Stimulated activated CD8-positive, alpha-beta memory T cell treated with anti-CD3 and anti-CD28 coated beads, Interleukin-15, amount 100 ng/mL, for 1 hour (primary cell): ENCODE results near the gene PGGHG.
A peak's percentile ranks its signal among the peaks of the same experiment; 100 is the strongest.
"Not testable (repeated sequence)": the region's sequence is repeated elsewhere in the genome, so short reads cannot be mapped to it uniquely, and the experiment has no call there.

Experiments used
- DNase-seq: peaks from one replicate; pipeline ENCODE4 v3.0.0-alpha.2; 2020; ENCODE audit warnings: low read depth

Gene PGGHG

DNA sequence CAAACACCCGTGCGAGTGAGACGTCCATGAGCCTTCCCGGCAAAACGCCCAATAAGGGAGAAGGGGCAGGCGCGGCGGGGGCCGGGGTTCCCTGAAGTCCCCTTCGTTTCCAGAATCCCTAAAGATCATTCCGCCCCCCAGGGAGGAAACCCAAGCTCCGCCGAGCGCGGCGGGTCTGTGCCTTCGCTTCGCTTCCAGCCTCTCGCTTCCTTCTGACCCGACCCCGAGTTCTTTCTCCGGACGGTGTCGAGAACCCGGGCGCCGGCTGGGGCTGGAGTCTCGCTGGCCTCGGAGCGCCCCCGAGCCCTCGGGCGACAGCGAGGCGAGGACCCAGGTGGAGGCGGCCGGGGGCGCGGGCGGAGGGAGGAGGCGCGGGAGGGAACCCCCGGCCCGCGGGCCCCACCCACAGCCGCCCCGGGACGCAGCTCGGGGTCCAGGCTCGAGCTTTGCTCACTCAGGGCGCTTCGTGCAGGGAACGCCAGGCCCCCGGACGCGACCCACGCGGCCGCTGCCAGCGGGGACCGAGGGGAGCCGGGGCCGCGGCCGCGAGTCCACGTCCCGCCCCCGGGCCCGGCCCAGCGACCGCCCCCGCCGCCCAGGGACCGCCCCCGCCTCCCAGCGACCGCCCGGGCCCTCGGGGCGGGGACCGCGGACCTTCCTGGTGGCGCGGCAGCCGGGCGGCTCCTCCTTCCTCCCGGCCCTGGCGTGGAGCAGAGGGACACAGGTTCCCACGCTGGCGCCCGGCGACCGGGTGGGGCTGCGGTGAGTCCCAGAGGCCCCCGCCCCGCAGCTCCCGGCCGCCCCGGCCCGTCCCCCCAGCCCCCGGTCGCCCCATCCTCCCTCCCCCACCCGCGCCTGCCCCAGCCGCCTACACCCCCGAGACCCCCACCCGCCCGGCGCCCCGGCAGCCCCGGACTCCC, at the start of gene PGGHG:
TSS of gene PGGHG (plus strand) at position 649 of the 920 bp plus-strand sequence. CDS start 691 bp downstream, outside the sequence.
- DNase-seq: no peak

DNA sequence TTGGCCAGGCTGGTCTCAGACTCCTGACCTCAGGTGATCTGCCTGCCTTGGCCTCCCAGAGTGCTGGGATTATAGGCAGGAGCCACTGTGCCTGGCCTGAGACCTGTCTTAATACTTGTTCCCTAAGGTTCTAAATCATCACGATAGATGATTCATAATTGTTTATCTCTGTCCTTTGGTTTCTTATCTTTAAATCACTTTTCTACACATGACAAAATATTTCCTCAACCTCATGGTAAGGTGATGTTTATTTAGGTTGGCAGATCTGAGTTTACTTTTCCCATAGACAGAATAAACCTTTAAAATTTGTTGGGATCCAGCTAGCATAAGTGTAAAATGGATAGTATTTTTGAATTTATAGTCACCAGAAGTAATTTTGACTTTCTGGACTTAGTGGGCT, 48.6 kb upstream of the PGGHG start:
- no peak for DNase-seq

DNA sequence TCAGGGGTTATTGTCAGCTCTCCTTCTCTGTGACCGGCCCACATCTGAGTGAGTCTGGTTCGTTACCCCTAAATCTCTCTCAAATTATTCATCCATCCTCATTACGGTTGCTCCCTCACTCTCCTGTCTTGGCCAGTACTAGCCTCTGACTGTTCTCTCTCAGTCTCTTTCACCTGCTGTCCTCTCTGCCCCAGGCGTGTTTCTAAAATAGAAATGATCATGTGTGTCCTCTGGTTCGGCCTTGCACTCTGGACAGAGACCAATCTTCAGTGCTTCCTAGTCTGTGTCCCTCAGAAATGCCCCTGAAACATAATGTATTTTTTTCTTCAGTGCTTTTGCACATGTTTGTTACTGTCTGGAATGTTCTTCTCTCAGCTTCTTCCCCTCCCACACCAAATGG, 47.3 kb upstream of the PGGHG start:
- DNase-seq: no peak

DNA sequence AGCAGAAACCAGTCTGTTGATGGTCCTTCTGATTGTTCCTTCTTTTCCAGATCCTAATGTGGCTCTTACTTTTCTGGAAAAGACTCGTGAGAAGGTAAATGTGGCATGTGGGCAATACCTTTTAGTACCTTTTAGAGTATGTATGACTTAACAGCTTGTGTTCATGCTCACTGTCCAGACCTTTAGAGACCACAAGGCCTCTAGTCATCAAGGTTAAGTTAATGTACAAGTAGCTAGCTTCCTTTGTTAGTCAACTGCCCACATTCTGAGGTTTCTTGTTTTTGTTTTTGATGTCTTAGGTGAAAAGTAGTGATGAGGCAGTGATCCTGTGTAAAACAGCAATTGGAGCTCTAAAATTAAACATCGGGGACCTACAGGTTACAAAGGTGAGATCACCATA, 44.5 kb upstream of the PGGHG start:
- no peak for DNase-seq

DNA sequence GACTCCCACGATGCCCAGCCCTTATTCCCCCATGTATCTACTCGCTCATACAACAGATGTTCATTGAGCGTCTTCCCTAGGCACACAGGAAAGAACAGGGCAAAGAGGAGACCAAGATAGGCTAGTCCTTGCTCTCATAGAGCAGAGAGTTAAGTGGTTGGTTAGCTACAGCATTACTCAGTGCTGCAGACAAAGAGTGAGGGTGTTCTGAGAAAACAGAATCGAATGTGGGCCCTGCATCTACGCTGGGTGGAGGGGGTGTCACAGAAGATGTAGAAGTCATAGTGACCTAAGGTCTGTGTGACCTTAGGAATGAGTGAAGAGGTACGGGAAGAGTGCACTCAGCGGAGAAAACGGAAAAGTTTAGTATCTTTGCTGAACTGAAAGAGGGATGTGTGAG, 39.9 kb upstream of the PGGHG start:
- DNase-seq: no peak

DNA sequence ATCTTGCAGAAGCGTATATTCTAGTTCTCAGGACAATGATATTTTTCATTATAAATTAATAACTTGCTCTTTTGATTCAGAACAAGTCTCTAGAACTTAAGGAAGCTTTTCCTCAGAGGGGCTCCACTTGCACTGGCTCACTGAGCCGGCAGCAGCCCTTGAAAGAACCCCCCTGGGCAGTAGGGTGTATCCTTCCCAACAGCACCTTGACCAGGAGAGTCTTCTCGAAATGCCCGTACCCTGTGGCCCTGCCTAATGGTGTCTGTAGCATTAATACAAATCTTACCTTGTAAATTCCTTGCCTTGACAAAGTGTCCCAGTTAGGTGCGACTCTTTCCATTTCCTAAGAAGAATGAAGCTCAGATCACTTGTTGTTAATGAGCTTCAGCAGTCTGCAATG, 38.7 kb upstream of the PGGHG start:
- DNase-seq: no peak

DNA sequence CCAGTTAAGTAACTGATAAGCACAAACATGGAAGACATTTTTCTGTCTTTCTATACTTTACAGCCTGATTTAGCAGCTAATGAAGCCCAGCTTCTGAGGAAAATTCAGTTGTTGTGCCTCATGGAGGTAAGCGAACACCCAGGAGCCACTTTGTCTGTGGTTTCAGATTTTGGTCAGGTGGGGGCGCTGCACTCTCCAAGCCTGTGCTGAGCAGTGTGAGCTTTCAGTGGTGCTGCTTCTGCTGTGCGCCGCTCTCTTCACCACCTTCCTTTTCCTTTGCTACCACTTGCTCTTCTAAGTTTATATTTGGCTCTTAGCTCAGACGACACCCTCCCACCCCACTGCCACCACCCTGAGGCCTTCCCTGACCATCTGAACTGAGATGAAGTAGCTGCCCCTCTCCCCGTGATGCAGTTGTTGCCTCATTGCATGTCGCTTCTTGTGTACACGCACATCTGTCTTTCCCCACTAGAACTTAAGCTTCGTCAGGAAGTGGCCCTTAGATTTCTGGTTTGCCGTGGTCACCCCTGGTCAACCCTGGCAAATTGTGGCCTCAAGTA, 38.1 kb upstream of the PGGHG start:
- DNase-seq: peak; percentile 70

DNA sequence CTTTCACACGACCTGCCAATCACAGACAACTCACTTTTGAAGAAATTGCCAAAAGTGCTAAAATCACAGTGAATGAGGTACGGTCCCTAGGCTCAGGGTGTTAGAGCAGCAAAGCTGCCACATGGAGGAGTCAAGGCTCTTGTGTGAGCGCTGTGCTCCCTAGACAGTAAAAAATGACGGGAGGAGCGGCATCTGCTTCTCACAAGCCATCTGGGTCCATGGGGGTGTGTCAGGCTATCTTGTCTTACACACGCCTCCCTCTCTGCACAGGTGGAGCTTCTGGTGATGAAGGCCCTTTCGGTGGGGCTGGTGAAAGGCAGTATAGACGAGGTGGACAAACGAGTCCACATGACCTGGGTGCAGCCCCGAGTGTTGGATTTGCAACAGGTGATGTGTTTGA, 37.4 kb upstream of the PGGHG start:
- DNase-seq: no peak

DNA sequence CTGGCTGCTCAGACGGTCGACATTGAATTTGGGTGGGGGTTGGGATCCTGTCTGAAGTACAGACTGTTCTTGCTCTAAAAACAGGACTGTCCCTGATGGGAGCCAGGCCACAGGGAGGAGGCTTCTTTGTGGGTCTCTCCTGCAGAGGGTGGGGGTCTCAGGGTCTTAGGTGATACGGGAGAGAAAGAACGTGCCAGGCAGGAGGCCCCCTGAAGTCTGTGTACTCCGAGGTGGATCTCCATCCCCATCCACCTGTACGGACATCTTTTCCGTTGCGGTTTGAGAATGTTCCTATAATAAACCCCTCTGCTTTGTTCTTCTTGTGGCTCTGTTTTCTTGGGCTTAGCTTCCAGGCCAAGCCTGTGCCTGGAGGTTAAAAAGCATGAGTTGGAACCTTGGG, 36.3 kb upstream of the PGGHG start:
- no peak for DNase-seq

DNA sequence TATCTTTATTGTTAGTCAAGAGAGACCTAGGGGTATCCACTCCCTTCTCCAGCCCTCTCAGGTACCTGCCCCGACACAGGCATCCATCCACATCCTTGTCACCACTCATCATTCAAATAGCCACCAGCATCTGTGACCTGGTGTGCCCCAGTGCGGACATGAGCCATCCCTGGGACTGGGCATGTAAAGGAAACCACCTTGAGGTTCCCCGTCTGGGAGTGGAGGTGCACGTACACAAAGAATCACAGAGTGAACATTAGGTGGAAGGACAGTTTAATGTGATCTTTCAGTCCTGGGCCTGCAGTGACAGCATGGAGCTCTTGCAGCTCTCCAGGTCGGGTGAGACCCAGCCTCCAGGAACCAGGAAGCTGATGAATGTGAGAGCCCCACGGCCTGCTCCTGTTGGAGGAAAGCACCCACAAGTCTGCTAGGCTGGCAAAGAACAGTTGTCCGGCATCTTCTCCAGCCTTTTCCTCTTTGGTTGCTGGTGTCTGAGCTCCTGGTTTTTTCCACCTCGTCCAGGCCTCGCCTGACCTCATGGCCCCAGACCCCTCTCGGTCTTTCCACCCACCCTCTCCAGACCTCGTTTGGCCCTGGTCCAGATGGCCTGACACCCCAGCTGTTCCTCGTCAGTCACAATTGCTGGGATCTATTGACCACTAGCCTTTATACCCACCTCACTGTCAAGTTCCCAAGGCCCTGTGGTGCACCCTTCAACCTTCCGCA, 35.6 kb upstream of the PGGHG start:
- no peak for DNase-seq

DNA sequence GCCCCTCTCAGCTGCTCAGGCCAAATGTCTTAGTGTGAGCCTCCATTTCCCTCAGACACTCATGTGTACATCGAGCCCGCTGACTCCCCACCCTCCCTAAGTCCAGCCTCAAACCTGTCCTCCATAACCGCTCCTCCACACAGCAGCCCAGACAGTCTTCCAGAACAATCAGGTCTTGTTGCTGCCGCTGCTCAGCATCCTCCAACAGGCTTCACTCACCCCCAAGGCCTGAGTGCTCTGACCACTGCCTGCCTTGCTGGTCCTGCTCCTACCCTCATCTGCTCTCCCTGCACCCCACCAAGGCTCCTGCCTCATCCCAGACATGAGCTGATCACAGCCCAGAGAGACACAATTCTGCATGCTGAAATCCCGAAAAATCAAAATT, 35.0 kb upstream of the PGGHG start:
- no peak for DNase-seq

DNA sequence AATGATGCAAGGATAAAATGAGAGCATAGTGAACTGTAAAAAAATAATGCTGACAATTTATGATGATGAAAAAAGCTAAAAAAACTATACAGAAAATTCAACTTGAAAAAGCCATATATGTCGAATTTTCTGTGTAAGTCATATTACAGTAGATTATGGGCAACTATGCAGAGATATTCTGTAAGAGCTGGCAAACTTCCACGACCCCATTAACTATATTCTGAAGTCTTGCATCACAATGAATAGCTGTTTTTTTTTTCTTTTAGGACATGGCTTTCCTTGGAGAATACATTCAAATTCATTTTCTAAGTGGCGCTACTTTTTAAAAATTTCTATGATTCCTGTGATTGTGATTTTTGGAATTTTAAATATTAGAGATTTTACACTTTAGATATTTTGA, 33.8 kb upstream of the PGGHG start:
- DNase-seq: no peak

DNA sequence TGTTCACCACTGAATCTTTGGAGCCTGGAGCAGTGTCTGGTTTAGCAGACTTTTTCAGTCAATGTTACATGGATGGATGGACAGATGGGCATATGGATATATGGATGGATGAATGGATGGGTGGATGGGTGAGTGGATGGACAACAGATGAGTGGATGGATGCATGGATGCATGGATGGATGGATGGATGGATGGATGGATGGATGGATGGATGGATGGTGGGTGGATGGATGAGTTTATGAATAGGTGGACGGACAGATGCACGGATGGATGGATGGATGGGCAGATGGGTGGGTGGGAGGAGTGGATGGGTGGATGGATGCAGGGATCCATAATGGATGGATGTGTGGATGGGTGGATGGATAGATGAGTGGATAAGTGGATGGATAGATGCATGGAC, 33.1 kb upstream of the PGGHG start:
- no peak for DNase-seq

DNA sequence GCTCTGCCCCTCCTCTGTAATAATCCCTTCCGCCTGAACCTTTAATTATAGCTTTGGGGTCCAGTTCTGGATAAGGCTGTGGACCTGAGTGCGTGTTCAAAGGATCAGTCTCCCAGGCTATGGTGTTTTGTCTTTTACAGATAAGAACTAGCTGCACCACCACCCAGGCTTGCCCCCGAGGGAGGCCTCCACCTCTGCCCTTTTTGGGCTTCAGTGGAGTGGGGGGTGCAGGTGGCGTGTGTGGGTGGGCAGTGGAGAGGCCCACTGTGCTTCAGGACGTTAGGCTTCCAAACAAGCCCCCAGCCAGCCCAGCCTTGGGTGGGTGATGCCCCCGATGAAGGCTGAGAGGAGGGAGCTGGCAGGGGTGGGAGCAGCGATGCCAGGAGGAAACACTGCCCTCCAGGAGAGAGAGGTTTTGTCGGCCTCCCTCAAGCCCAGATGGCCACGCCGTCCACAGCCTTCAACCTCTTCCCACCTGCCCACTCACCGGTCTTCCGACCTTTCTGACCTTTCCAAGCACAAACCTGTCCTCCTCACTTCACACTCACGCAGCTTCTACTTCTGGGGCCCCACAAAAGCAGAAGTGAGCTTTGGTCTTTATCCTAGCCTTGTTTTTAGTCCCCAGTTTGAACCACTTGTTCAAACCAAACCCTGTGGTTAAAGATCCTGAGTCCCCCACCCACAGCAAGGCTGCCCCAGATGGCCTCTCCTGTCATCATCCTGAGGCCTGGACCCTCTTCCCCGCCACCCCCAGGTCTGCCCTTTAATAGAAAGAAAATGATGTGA, 31.8 kb upstream of the PGGHG start:
- DNase-seq: no peak

DNA sequence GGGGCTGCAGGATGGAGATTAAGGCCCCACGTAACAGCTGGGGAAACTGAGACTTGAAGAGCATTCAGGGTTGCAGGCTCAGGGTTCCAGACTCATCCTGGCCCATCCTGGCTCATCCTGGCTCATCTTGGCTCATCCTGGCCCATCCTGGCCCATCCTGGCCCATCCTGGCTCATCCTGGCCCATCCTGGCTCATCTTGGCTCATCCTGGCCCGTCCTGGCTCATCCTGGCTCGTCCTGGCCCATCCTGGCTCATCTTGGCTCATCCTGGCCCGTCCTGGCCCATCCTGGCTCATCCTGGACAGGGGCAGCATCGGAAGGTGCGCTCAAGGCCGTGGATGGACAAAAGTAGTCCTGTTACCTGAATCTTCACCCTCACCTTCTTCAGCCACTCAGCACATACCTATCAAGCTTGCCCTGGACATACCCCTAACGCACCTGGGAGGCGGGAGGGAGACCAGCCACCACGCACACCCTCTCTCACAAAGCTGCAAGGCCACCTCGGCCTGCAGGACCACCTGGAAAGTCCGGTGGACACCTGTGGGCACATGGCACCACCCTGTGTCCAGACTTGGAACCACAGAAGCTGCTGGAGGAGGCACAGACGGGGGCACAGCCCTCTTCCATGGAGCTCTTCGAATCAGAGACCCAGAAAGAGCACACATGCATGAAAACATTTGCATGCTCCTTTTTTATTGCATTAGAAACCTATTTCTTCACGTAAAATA, 31.0 kb upstream of the PGGHG start:
- no peak for DNase-seq

DNA sequence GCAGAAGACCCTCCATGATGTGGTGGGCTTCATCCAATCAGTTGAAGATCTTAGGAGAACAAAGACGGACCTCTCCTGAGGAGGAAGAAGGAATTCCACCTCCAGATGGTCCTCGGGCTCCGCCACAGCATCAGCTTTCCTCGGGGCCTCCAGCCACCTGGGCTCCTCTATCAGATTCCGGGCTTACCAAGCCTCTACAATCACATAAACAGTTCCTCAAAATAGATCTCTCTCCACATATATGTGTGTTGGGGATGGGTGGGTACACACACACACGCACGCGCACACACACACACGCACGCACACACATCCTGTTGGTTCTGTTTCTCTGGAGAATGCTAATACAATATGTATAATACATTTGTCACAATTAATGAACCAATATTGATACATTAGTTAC, 29.5 kb upstream of the PGGHG start:
- DNase-seq: no peak

DNA sequence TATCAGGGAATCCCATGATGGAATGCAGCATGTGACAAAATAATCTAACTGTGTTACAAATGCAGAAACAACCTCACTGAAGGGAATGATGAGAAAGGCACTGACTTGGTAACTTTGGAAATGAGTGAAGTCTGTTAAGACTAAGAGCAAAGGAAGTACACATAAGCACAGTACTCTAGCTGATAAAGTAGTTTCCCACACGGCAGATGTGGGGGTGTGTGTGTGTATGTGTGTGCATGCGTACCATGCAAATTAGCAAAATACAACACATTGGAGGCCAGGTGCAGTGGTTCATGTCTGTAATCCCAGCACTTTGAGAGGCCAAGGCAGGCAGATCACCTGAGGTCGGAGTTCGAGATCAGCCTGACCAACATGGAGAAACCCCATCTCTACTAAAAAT, 27.3 kb upstream of the PGGHG start:
- DNase-seq: no peak

DNA sequence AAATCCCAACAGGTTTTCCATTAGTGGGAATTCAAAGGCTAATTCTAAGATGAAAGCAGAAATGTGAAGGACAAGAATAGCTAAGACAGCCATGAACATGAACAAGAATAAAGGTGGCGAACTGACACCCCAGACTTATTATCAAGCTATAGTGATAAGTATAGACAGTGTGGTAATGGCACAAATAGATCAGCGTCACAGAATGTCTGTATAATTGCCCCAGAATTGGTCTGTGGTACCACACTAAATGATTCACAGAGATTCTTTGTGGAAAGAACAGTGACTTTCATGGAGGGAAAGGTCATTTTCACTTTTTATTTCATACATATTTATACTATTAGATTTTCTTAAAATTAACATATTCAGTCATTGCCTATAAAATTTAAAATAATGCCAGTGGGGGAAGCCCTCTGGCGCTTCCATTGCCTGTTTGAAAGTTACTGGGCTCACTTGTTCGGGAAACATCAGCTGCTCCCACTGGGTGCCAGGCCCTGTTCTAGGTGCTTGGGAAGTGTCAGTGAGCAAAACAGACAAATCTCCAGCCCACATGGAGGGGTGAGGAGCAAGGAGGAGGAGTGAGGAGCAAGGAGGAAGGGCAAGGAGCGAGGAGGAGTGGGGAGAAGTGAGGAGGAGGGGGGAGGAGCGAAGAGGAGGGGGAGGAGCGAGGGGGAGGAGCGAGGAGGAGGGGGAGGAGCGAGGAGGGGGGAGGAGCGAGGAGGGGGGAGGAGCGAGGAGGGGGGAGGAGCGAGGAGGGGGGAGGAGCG, 22.1 kb upstream of the PGGHG start:
- DNase-seq: no peak

DNA sequence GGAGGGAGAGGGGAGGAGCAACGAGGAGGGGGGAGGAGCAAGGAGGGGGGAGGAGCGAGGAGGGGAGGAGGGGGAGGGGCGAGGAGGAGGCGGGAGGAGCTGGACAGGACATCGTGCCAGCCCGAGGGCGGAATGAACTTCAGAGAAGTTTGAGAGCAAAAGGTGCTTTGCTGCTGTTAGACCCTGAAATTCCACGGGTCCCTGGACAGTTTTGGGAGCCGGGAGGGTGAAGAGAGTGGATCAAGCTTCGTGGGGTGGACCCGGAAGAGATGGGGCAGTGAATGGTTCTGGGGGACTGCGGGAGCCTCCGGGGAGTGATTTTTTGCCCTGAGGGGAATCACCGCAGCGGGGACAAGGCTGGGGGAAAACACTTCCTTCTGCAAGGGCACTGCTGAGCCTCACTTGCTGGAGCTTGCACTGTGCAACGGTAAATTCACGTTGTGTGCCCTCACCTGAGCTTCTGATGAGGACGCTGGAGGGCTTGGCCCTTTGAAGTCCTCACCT, 21.4 kb upstream of the PGGHG start:
- no peak for DNase-seq

DNA sequence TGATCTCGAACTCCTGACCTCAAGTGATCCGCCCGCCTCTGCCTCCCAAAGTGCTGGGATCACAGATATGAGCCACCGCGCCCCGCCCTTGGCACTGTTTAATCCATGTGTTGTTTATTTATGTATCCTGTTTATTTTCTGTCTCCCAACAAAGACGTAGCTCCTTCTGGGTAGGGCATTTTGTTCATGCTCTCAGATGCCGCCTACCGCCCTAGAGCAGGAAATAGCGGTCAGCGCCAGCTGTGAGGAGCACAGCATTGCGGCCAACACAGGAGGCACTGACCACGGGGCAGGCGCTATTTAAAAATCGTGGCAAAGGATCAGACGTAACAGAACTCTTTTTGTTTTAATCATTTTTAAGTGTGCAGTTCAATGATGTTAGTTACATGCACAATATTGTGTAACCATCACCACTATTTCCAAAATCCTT, 20.2 kb upstream of the PGGHG start:
- not testable (repeated sequence) for DNase-seq
